GM18508 (cell line): ENCODE results near the gene SLC17A2.

Experiments
- ATAC-seq: cut with Tn5 transposase; IDR thresholded peaks from one replicate; pipeline ENCODE4 v1.9.1; 2021; ENCODE audit warnings: moderate number of reproducible peaks; ENCODE audit not compliant: insufficient read depth, unreplicated experiment

The SLC17A2 gene

DNA sequence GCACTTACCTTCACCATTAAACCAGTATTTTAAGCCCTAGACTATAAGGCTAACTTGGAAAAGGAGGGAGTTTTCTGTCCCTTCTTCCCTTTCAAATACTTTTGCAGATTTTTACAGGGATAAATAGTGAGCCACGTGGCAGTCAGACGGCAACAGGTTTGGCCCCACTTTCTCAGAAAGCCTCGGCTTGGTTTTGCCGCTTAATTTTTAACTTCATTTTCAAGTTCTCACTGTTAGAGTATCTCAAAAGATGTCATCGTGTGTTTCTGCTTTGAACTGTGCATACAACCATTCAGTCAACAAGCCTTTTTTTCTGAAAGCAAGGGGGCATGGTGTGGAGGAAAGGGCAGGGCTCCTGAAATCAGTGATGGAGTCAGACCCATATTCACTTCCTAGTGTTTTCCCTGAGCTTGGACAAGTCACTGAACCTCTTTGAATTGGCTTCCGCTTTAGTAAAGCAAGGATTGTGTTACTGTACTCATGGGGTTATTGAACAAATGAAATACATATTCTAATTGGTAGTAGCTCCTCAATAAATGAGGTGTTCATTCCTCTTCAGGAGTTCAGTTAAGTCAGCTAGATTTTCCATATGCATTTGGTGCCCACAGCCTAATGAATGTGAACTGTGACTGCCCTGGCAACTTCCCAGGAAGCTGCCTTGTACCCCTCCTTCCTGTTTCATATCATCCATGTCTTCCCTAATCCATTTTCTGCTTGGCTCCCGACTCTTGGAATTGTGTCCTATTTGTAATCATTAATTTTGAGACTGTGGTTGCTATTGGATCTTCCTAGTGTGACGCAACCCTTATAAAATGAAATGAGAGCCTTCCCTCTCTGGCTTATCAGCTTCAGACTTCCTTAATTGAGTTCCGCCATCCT, at the start of gene SLC17A2:
Gene SLC17A2, minus strand, starts transcription at position 160 of the 879 bp plus-strand sequence. CDS start 4,895 bp downstream, outside the sequence.
- ATAC-seq: no peak

DNA sequence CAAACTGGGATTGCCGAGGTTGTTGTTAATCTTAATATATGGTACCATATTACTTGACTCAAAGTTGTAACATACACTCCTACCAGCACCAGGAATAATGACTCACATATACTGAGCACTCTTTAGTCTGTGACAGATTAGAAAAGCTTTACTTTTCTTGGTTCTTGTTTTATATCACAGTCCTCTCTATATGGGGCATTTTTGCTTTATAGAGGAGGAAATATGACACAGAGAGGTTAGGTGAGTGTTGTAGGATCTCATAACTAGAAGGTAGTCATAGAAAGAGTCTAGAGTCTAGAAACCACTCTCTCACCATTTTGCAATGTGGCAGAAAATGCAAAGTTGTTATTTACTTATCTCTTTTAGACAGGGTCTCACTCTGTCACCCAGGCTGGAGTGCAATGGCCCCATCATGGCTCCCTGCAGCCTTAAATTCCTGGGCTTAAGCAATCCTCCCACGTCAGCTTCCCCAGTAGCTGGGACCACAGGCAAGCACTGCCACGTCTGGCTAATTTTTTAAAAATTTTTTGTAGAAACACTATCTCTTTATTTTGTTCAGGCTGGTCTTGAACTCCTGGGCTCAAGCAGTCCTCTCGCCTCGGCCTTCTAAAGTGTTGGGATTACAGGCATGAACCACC, 45.6 kb upstream of the SLC17A2 start:
- no peak for ATAC-seq

- no peak for ATAC-seq
Observed at GRCh38 chr6:25973923-25974555, 43.5 kb upstream of the SLC17A2 start.

DNA sequence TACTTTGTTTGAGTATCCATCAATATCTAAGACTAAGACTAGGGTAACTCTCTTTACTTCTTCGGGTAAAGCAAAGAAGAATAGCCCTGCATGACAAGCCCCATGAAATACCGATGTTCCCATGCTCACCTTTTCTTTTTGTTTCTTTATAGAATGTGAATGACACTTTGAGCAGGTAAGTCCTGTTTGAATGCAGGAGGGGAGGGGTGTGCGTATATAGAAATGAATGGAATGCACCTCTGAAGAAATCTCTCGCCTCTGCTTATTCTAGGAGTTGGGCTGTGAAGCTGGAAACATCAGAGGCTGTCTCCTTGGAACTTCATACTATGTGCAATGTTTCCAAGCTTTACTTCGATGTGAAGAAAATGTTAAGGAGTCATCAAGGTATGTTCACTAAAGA, 42.4 kb upstream of the SLC17A2 start:
- ATAC-seq: no peak

- no peak for ATAC-seq
Observed at GRCh38 chr6:25972128-25972527, 41.6 kb upstream of the SLC17A2 start.

DNA sequence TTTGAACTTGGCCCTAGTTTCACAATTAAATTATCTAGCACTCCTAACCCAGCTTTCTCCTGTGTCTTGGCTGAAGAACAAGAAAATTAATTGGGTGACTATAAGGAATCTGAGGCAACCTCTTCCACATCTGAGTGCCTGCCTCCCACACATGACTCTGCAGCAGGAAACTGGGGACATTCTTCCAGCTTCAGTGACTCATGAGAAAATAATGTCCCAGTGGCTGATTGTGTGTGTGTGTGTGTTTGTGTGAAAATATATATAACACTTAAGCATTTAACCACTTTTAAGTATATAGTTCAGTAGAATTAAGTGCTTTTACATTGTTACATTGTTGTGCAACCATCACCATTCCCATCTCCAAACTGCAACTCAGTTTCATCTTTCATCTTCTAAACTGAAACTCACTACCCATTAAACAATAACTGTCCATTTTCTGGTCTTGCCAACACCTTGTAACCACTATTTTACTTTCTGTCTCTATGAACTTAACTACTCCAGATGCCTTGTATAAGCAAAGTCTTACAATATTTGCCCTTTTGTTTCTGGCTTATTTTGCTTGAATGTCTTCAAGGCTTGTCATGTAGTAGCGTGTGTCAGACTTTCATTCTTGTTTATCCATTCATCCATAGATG, 40.8 kb upstream of the SLC17A2 start:
- ATAC-seq: no peak

GRCh38 chr6:25968769-25969168, 38.3 kb upstream of the SLC17A2 start:
- ATAC-seq: no peak

DNA sequence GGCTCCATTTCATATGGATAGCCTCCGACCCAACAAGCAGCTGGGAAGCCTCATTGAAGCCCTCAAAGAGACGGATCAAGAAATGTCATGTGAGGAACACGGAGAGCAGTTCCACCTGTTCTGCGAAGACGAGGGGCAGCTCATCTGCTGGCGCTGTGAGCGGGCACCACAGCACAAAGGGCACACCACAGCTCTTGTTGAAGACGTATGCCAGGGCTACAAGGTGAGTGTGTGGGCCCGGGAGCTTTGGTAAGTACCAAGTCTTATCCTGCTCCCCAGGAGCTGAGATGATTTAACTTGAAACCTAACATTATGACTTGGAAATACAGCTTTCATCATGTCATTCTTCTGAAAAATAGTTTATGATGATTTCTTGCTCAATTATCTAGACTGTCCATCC, 36.2 kb upstream of the SLC17A2 start:
- no peak for ATAC-seq

- ATAC-seq: no peak
Observed at GRCh38 chr6:25965058-25965457, 34.6 kb upstream of the SLC17A2 start.

GRCh38 chr6:25963426-25964123, 33.1 kb upstream of the SLC17A2 start:
- no peak for ATAC-seq

DNA sequence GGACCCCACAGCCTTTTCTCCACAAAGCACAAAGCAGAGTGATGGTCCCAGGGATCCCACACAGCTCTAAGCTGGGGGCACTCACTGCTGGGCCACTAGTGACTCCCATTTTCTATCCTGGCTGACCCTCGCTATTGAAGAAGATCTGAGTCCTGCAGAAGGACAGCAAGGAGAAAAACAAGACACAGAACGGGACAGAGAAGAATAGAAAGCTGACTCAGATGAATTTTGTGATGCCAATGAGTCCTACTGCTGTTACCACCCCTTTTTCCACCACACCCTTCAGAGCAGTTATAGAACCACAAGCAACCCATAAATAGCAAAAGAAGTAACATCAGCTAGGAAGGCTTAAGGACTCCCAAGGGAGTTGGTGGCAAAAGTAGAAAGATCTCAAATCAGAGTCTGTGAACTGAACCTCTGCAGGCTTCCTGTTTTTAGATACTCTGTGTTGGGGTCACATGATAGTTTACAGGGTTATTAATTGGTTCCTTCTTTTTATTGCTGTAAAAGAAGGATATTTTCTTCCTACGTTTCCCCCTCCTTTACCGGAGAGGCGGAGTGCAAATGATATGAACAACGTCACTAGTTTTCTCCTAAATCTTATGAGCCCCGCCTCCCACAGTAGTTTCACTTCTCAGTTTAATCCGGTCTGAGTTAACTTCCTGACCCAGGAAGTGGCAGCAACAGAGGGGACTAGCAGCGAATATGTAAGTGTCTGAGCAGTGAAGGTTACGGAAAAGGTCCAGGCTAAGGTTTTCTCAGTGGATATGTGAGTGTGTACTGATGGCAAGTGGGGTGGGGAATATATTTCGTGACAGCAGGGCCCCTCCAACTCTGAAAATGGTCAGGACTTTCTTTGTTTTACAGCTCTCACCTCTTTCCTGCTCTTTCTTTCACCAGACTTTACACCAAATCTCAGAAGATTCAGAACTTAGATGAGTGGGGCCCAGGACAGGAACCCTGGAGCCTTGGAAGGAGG, 31.9 kb upstream of the SLC17A2 start, which contains the start of gene TRIM38:
Gene TRIM38, plus strand, starts transcription at position 654 of the 979 bp plus-strand sequence. CDS start 3,721 bp downstream, outside the sequence.
- ATAC-seq: peak; percentile 52

DNA sequence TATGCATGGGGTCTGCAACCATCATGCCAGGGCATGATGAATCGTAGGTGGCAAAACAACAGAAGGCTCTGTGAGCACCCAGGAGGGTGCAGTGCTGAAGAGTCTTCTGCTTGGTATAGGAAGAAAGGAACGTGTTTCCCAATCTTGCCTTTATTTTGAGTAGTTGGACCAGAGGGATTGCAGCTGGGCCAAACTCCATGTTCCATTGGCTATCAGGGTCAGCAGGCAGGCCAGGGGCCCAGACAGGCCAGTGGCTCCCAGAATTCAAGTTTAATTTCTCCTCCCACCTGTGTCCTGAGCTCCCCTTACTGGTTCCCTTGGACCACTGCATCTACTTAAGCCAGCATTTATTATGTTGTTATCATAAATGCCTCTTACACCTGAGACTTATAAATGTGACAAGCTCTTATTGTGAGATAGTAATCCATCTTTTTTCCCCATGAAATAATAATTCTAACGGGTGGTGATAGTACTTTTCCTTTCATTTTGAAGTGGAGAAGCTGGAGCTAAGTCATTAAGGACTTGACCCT, 31.2 kb upstream of the SLC17A2 start:
- no peak for ATAC-seq

- no peak for ATAC-seq
Observed at GRCh38 chr6:25960734-25961133, 30.2 kb upstream of the SLC17A2 start.

GRCh38 chr6:25959890-25960536, 29.5 kb upstream of the SLC17A2 start:
- no peak for ATAC-seq

GRCh38 chr6:25958700-25959162, 28.2 kb upstream of the SLC17A2 start:
- ATAC-seq: no peak

- no peak for ATAC-seq
Observed at GRCh38 chr6:25956226-25956625, 25.7 kb upstream of the SLC17A2 start.

DNA sequence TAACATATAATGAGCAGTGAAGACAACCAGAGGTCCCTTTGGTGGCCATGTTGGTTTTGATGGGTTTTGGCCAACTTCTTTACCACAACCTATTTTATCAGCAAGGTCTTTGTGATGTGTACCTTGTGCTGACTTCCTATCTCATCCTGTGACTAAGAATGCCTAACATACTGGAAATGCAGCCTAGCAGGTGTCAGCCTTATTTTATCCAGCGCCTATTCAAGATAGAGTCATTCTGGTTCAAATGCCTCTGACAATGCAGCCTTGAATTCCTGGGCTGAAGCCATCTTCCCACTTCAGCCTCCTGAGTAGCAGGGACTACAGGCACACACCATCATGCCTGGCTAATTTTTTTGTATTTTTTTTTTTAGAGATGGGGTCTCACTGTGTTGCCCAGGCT, 24.3 kb upstream of the SLC17A2 start:
- no peak for ATAC-seq

GRCh38 chr6:25953733-25954132, 23.2 kb upstream of the SLC17A2 start:
- ATAC-seq: no peak
